Renal pelvis (tissue), 4 donors: ENCODE results near the gene EPHA6. TPM values are rescaled to one million over a fixed set of nuclear protein-coding genes. Genes with fewer than 3 reads are reported as not detected.
"Not testable (repeated sequence)": the region's sequence is repeated elsewhere in the genome, so short reads cannot be mapped to it uniquely, and the experiment has no call there.

Experiments
- DNase-seq: peaks from one replicate; pipeline ENCODE4 v3.0.0-alpha.2; 2013
- polyA plus RNA-seq, 3 donors: library from polyadenylated mRNA; unstranded; fragments of 120-200 nt; gene quantifications; one replicate each; pipeline ENCODE4 v1.2.1, GENCODE V29; 2013; ENCODE audit not compliant: insufficient read length in 3 of 3

Gene EPHA6
- polyA plus RNA-seq, 3 donors: 0.62 to 0.93 (median 0.92) TPM

- DNase-seq: no peak
These were observed 86.2 kb downstream of the EPHA6 start for GRCh38 chr3:96900566-96900965.

GRCh38 chr3:96915445-96915844, 101.1 kb downstream of the EPHA6 start:
- no peak for DNase-seq

- DNase-seq: no peak
These were observed 116.9 kb downstream of the EPHA6 start for GRCh38 chr3:96931119-96931862.

- DNase-seq: not testable (repeated sequence)
These were observed 127.7 kb downstream of the EPHA6 start for GRCh38 chr3:96942131-96942530.

- DNase-seq: no peak
These were observed 144.5 kb downstream of the EPHA6 start for GRCh38 chr3:96958856-96959255.

DNA sequence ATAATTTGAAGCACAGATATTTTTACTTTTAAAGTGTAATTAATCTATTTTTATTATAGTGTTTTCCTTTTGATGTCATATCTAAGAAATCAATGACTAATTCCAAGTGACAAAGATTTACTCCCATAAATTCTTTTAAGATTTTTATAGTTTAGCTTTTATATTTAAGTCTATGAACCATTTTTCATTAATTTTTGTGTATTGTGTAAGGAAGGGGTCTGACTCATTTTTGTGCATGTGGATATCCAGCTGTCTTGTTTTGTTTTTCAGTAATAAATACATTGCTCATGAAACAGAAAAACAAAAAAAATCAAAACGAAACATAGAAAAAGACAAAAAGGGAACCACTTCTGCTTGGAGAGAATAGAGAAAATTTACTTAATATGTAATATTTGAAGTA, 145.1 kb downstream of the EPHA6 start:
- no peak for DNase-seq

DNA sequence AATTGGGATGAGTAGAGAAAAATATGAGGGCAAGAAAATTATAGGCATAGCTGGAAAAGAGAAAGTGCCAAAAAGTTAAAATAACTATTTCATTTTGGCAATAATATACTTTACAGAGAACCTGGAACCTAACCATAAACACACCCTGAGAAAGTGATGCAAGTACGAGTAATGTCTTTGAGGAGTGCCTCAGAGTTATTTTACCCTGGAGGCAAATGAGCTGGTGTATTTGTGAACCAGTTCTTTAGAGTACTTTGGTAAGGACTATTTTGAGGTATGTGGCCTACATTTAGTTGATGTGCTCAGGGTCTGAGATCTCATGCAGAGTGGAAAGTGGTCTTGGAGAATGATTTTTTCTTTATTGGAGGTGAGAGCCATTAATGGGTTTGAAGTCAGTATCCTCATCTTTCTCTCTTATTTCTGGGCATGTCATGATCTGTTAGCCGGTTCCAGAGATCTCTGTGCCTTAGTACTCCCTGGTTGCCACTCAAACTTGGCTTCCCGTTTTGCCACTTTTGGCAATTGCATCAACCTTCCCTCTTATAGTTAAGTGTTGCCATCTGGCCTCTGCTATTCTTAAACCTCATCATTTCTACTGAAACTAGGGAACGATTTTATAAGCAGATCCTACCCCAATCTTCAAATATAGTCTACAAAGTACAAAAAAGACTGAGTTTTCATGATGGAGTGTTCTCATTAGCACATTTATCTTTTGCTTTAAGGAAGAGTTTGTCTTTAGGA, 145.7 kb downstream of the EPHA6 start:
- no peak for DNase-seq

- no peak for DNase-seq
These were observed 146.4 kb downstream of the EPHA6 start for GRCh38 chr3:96960661-96961330.

- no peak for DNase-seq
These were observed 147.2 kb downstream of the EPHA6 start for GRCh38 chr3:96961576-96961975.

GRCh38 chr3:96966181-96966929, 152.0 kb downstream of the EPHA6 start:
- no peak for DNase-seq

GRCh38 chr3:96970211-96970610, 155.8 kb downstream of the EPHA6 start:
- DNase-seq: no peak

DNA sequence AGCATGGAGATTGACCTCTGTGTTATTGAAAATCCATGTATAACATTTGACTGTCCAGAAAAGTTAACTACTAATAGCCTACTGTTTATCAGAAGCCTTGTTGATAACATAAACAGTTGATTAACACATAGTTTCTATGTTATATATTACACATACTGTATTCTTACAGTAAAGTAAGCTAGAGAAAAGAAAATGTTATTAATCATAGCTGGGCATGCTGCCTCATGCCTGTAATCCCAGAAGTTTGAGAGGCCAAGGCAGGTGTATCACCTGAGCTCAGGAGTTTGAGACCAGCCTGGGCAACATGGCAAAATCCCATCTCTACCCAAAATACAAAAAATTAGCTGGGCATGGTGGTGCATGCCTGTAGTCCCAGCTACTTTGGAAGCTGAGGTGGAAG, 163.3 kb downstream of the EPHA6 start:
- DNase-seq: no peak

- DNase-seq: not testable (repeated sequence)
These were observed 169.3 kb downstream of the EPHA6 start for GRCh38 chr3:96983716-96984115.

- DNase-seq: no peak
These were observed 171.8 kb downstream of the EPHA6 start for GRCh38 chr3:96986241-96986640.

DNA sequence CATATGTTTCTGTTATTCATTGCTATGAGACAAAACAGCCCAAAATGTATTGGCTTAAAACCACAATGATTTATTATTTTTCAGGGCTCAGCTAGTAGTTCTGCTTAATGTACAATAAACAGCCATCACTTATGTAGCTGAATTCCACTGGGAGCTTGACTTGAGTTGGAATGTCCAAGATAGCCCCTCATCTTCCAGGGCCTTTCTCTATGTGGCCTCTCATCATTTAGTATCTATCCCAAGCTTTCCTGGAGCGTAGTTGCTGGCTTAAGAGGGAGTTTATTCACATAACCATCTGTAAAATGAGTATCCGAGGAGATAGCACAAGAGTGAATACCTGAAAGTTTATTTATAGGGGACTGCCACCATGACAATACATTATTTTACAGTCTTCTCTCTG, 176.8 kb downstream of the EPHA6 start:
- no peak for DNase-seq

DNA sequence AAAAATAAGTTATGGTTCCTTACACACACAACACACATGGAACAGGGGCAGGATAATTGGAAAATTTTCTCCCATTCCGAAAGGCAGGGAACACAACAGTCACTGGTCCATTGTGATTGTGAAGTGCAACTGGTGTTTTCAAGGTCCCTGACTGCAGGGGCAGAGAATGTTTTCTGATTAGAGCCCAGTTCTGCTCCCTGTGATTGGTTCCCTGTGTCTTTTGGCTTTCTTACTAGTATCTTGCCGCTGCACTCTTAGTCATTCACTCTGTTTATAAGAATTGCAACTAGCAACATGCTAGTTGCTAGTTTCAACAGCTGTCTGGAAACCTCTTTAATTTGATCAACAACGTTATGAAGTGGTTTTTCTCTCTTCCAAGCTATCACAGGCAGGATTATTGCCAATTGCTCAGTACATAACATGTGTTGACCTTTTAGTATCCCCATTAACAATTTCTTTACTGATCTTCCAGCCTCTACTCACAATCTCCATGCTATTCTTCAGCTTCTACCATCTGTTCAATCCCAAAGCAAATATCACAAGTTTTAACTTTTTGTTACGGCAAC, 177.5 kb downstream of the EPHA6 start:
- no peak for DNase-seq

GRCh38 chr3:96994988-96995387, 180.6 kb downstream of the EPHA6 start:
- no peak for DNase-seq

DNA sequence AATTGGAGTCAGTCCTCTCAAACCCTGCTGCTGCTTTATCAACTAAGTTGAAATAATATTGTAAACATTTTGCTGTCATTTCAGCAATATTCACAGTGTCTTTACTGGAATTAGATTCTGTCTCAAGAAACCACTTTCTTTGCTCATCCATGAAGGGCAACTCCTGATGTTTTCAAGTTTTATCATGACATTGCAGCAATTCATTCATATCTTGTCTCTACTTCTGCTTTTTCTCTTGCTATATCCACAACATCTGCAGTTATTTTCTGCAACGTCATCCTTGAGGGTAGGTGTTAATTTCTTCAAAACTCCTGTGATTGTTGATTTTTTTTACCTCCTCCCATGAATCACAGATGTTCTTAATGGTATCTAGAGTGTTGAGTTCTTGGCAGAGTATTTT, 181.6 kb downstream of the EPHA6 start:
- DNase-seq: no peak

GRCh38 chr3:97001611-97002010, 187.2 kb downstream of the EPHA6 start:
- no peak for DNase-seq

- DNase-seq: no peak
These were observed 195.1 kb downstream of the EPHA6 start for GRCh38 chr3:97009427-97010019.

GRCh38 chr3:97010881-97011657, 196.7 kb downstream of the EPHA6 start:
- DNase-seq: no peak
